Measurements from ENCODE around the gene HECTD1. TPM values are rescaled to one million over a fixed set of nuclear protein-coding genes. Genes with fewer than 3 reads are reported as not detected.
"Not testable (repeated sequence)": the region's sequence is repeated elsewhere in the genome, so short reads cannot be mapped to it uniquely, and the experiment has no call there.

The HECTD1 gene
- total RNA-seq, 1 donor from 2014 or later, result 174 TPM

- no peak for ATAC-seq
Measured at GRCh38 chr14:31224808-31225207, 17.2 kb upstream of the HECTD1 start.

GRCh38 chr14:31223331-31223730 lies 15.7 kb upstream of the HECTD1 start:
- ATAC-seq, result no peak

GRCh38 chr14:31222834-31223233 lies 15.2 kb upstream of the HECTD1 start:
- no peak for ATAC-seq

DNA sequence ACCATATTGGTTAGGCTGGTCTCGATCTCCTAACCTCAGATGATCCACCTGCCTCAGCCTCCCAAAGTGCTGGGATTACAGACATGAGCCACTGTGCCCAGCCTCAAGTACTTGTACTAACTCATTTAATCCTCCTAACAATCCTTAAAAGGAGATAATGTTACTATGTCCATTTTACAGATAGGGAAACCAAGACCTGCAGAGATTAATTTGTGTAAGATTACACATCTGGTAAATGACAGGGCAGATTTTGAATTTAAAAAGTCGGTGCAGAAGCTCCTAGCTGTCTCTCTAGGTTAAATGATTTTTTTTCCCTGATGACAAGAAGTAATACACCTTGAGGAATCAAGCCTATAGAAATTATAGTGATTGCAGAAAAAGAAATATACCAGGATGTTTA lies 13.7 kb upstream of the HECTD1 start:
- ATAC-seq, result no peak

DNA sequence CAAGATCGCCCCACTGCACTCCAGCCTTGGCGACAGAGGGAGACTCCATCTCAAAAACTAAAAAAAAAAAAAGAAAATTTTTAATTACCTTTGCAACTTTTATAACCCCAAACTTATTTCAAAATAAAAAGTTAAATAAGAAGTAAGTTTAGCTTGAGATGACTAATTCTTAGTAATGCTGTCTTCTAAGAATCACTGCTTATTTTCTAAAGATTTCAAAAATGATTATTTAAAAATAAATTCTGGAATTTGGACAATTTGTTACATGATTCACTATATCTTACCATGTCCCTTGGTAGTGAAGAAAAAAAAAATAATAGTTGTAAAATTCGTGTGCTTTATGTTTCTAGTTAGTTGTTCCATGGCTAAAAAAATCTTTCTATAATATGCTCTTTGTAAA lies 11.6 kb upstream of the HECTD1 start:
- ATAC-seq, result no peak

- no peak for ATAC-seq
Measured at GRCh38 chr14:31216359-31216758, 8.8 kb upstream of the HECTD1 start.

DNA sequence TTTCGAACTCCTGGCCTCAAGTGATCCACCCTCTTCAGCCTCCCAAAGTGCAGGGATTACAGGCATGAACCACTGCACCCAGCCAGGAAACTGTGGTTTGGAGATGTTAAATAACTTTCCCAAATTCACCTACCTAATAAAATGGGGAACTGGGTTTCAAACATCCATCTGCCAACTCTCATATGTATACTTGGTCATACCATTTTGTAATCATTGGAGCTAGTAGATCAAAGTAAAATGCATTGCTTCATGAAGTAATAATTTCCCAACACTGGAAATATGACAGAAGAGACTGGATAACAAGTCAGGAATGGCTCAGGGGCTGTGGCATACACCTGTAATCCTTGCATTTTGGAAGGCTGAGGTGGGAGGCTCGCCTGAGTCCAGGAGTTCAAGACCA lies 5.3 kb upstream of the HECTD1 start:
- ATAC-seq, result no peak

DNA sequence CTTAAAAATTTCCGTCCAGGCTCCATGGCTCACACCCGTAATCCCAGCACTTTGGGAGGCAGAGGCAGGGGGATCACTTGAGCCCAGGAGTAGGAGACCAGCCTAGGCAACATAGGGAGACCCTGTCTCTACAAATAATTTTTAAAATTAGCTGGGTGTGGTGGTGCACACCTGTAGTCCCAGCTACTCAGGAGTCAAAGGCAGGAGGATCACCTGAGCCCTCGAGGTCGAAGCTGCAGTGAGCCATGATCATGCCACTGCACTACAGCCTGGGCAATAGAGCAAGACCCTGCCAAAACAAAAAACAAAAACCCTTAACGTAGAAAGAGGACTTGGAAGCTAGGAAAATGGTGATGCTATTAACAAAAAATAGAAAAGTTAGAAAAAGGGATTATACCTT lies 2.0 kb upstream of the HECTD1 start:
- ATAC-seq, result no peak

DNA sequence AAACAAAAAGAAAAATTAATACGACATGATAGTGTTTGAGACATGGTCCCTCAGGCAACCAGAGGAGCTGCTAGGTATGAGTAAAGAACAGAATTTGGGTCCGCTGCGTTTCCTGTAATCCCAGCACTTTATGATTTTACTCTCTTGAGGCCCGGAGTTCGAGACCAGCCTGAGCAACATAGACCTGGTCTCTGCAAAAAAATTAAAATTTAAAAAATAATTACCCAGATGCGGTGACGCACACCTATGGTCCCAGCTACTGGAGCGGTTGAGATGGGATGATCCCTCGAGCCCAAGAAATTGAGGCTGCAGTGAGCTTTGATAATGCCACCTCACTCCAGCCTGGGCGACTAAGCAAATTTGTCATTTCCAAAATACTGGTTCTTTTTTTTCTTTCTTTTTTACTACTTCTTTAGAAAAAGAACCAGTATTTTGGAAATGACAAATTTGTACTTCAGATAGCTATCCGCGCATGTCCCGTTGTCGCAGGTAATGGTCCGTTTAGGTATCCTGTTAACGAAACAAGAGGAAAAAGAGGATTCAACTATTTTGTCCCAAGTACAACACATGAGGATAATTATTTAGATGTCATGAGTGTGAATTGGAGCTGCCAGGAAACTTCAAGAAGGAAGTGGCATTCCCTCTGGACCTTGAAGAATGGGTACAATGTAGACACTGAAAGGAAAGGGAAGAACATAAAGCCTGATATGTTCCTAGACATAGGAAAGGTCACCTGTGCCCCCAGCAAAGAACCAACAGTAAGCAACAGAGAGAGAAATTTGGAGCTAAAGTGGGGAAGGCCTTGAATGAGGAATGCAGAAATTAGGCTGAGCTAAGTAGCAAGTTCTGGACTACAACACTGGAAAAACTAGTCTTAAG lies 1.2 kb upstream of the HECTD1 start:
- ATAC-seq, result no peak

GRCh38 chr14:31207287-31207754 lies 272 bp downstream of the HECTD1 start:
- peak; percentile 75 for ATAC-seq

- peak; percentile 16 for ATAC-seq
Measured at GRCh38 chr14:31206536-31207286, 882 bp downstream of the HECTD1 start.

GRCh38 chr14:31205681-31206535 lies 1.7 kb downstream of the HECTD1 start:
- ATAC-seq, result no peak

DNA sequence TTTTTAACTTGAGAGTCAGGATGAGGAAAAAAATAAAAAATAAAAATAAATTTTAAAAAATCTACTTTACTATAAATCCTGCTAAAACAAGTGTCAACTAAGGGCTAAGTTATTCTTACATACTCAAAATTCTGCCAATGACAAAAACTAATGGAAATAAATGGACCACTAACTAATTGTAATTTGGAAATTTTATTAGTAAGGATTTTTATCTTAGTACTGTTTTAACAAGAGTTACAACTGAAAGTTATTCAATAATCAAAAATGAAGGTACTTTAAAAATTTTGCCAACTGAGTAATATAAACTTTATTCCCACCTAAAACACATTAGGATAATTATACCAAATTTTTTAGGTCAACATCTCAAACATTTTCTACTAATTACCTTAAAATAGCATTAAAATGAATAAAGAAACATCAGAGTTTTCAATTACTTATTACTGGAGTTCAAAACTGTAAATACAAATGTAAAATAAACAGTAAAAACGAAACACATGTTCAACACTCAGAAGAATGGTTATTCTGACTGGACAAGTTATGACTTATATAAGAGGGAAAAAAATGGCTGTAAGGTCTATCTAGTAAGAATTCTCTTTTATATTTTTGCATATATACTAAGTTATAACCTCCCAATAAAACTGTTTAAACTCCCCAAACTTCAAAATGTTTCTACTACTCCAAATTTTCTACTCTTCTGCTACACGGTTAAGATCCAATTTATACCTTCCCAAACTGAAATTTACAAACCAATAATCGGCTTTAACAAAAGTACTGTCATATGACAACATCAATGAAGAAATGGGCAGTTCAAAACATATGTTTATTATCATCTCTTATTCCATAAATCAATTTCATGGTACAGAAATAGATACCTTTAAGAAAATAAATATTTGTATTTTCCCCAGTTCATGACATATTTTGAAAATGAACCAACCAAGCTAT lies 2.7 kb downstream of the HECTD1 start:
- no peak for ATAC-seq

- not testable (repeated sequence) for ATAC-seq
Measured at GRCh38 chr14:31203899-31204592, 3.5 kb downstream of the HECTD1 start.

DNA sequence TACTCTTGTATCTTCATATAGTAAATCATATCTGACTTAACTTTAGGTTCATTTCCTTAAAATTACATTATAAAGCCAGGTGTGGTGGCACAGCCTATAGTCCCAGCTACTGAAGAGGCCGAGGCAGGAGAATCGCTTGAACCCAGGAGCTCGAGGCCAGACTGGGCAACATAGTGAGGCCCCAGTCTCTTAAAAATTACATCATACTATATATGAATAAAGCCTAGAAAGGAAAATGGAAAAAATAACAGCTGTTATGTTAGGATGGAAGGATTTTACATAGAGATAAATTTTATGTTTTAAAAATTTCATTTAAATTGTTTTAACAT lies 4.2 kb downstream of the HECTD1 start:
- ATAC-seq, result no peak

DNA sequence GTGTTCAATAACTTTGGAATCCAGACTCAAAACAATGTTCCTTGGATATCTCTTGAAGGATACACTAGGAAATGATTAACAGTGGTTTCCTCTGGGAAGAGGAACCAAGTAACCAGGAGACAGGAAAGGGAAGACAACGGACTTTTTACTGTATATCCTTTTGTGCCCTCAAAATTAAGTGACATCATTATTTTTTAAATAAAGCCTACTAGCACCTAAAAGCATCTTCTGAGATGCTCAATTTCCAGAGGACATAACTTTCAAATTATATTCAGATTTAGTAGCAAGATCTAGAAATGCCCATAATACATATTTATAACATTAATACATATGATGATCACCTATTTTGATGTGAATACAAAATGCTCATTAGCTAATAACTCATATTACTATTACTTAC lies 6.5 kb downstream of the HECTD1 start:
- no peak for ATAC-seq

GRCh38 chr14:31200702-31200990 lies 6.9 kb downstream of the HECTD1 start:
- ATAC-seq, result no peak

DNA sequence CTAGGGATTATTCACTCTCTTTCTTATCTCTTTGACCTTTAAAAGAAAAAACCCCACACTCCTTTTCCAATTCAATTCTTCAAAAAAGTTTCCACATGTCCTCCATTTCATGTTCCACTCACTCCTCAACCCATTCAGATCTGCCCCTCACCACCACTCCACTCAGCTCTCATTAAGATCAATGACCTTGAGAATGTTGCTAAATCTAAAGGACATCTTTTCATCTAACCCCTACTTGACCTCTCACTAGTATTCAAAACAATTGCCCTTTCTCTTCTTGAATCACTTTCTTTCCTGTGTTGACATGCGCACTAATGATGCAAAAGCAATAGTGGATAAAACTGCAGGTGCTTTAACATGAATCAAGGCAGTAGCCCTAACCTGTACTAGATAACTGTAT lies 9.9 kb downstream of the HECTD1 start:
- ATAC-seq, result no peak

DNA sequence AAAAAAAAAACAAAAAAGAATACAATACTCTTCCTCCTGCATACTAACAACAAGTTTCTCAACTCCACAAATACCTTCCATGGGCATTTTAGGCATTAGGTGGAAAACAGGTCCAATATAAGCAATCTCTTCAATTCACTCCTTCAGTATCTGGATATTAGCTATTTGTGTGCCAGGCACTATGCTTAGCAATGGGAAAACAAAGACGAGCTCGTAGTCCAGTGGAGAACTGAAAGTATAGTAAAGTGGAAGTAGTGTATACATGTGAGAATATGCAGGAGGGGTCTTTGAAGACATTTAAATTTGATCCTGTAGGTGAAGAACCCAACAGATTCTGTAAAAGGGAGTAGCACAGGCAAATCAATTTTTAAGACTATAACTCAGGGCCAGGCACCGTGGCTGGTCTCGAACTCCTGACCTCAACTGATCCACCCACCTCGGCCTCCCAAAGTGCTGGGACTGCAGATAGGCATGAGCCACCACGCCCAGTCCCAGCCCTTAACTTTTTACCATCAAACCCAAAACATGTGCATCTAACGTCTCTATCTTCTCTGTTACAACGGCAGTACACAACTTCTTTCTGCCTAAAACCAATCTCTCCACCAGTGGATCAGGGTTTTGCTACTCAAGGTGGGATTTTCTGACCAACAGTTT lies 10.6 kb downstream of the HECTD1 start:
- no peak for ATAC-seq

DNA sequence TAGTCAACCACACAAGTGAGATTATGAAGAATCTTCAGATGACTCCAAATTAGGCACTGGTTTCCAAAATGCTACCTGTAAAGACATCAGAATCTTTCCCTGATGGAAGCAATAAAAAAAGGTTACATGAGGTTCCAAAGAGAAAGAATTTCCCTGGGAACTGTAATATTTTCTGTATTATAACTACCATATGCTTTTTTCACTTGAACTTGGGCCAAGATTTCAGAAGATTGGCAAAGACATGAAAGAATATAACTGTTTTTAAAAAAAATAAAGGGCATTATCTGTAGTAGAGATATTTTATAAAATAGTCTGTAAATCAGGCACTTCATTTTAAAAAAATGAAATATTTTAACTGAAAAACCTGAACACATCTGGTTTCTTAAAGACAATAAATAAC lies 12.9 kb downstream of the HECTD1 start:
- no peak for ATAC-seq

DNA sequence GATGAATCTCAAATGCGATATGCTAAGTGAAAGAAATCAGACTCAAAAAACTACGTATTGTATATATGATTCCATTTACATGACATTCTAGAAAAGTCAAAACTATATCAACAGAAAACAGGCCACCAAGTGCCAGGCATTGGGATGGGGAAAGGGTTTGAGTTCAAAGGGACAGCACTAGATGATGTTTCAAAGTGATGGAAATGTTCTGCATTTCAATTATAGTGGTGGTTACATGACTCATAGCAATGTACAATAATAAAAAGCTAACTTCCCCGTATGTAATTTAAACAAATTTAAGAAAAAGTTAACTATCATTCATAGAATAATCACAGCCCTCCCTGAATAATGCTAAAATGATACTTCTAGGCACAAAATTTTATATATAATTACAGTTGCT lies 13.5 kb downstream of the HECTD1 start:
- no peak for ATAC-seq

All from esophagus mucosa (tissue), 1 donor.